HG03354 (cell line): ENCODE measurements around the gene GTF2F2.
"Not testable (repeated sequence)": the region's sequence is repeated elsewhere in the genome, so short reads cannot be mapped to it uniquely, and the experiment has no call there.

Source experiments
- ATAC-seq: cut with Tn5 transposase; IDR thresholded peaks from one replicate; pipeline ENCODE4 v1.9.1; 2021; ENCODE audit warnings: mild to moderate bottlenecking; ENCODE audit not compliant: unreplicated experiment, poor library complexity, severe bottlenecking

GTF2F2 gene

DNA sequence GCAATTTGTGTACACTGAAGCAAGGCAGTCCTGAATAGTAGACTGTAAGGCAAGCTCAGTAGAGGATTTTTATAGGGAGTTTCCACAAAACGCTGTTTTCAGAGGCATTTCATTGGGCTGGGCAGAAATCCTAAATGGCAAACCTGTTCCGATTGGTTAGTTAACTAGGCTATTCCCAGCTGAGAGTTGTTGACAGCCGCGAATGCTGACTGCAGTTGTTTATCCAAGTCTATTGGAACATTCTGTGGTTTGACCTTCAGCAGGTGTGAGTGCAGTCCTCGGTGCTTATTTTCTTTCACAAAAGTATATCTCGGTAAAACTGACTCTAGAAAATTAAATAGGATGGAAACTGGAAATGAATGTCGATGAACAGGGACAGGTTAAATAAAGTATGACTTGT is 175.2 kb downstream of the GTF2F2 start:
- ATAC-seq, result no peak

GRCh38 chr13:45296259-45296658 is 175.9 kb downstream of the GTF2F2 start:
- no peak for ATAC-seq

DNA sequence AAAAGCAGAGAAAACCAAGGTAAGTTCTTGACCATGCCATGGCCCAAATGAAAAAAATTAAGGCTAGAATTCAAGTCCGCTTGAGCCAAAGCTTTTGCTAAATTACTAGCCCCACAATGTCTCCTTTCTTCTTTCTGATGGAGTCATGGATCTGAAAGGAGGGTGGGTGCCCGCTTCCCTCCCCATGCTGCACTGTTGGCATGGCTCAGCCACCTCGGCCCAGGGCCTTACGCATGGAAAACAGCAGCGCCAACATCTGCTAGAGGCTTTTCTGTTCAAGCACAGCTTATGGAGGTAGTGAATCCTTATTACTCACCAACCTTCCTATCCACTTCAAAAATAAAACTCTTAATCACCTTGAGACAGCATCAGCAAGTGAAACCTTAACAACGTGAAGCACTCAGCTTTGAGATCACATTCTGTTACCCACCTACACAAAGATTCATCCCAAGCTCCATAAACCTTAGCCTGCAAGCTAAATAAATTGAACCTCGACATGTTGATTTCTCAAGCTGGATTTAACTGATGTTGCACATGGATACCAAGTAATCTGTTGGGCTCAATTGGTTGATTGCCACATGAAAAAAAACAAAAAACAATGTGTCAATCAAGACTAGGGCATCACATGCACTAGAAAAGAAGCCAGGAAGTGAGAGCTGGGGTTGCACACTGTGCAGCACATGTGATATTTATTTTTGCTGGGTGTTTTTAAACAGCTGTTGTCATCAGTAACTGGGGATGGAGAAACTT is 177.3 kb downstream of the GTF2F2 start:
- no peak for ATAC-seq

DNA sequence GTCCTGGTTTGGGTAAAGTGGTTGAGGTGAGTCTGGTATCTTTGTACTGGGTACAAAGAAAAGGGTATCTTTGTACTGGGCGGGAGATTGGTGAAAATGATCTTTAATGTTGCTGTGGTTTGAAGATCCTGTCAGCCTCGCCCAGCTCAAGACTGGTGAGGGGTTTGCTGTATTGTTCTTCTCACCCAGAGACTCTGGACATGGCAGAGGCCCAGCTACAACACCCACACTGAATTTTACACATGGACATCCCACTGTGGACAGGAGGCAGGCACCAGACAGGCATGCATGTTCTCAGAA is 177.8 kb downstream of the GTF2F2 start:
- ATAC-seq, result no peak

GRCh38 chr13:45298550-45298949 is 178.2 kb downstream of the GTF2F2 start:
- ATAC-seq, result not testable (repeated sequence)

GRCh38 chr13:45299194-45299593 is 178.9 kb downstream of the GTF2F2 start:
- ATAC-seq, result no peak

DNA sequence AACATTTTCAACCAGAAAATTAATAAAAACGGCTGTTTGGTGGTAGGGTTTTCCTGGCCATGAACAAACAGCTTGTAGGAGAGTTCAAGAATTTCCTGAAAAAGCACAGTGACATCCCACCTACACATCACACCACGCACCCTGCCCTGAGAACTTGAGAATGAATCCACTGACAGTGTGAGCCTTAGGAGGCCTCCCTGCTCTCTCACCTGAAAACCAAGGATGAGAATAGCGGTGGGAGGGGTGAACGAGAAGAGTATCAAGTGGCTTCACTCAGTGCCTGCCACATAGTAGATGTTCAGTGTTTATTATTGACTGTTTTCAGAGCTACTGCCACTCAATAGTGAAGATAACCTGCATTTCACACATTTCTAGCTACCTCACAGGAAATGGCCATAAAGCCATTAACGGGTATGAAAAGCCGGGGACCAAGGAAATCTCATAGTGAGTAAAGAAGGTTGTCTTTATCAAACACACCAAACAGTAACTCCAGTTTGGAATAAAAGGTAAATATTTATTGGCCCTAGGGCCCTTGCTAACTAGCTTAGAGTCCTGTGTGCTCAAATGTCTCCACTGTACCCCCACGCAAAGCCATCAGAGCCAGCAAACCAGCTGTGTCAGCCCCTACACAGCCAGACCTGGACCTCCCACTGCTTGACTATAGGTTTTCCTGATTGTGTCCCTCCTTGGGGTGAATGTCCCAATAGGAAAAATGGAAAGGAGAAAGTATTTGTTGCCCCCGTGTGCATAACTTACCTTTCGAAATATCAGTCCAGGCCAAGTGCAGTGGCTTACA is 180.1 kb downstream of the GTF2F2 start:
- ATAC-seq, result no peak

DNA sequence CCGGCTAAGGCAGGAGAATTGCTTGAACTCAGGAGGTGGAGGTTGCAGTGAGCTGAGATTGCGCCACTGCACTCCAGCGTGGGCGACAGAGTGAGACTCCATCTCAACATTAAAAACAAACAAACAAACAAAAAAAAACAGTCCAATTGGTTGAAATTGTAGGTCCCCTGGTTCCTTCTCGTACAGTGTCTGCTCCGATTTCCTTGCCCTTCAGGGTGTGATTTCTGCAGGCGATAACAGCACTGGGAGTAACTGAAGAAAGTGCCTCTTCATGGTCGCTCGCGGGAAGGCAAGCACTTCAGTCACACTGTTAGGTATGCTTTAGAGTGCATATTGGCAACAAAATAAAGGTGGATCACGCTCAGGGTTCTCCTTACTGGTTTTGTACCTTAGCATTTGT is 181.0 kb downstream of the GTF2F2 start:
- ATAC-seq, result no peak

- no peak for ATAC-seq
Observed at GRCh38 chr13:45302507-45302906, 182.2 kb downstream of the GTF2F2 start.

GRCh38 chr13:45303026-45303425 is 182.7 kb downstream of the GTF2F2 start:
- no peak for ATAC-seq

DNA sequence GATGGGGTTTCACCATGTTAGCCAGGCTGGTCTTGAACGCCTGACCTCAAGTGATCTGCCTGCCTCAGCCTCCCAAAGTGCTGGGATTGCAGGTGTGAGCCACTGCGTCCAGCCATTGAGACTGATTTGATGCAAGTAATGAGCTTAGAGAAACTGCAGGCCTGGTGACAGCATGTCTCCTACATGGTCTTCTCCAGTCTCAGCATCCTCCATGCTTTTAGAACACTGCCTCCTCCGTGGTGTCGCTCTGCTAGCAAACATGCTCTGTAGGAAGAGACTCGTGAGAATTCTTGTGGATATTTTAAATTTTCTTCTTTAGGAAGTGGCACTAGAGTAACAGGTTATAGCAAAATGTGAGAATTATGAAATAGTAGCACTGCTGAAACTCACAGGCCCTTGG is 183.6 kb downstream of the GTF2F2 start:
- no peak for ATAC-seq

DNA sequence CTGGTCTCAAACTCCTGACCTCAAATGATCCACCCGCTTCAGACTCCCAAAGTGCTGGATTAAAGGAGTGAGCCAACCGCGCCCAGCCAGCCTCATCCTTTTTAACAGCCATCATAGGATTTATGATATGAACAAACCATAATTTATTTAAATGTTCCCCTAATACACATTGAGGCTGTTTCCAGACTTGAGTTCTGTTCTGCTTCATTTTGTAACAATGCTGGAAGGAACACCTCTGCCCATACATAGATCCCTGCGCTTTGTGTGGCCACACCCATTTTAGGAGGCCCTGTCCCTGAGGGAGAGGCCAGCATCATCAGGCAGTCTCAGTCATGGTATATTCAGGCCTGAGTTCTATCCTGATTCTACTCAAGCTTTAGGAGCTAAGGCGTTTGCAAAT is 184.8 kb downstream of the GTF2F2 start:
- ATAC-seq, result no peak

DNA sequence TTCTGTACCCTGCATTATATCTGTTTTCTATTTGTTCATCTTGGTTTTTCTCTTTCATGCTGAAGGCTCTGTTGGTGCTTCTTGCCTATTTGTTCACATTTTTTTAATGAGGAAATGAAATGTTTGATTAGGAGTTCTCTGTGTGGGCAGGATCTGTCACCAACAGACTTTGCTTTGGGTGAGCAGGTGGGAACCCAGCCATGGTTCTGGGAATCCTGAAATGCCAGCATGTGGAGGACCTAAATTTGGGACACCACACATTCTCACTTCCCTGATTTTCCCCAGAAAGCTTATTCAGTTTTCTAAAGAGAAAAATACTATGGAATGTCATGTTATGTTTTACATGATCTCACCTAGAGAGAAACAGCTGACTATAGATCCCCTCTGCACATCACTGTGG is 186.7 kb downstream of the GTF2F2 start:
- no peak for ATAC-seq

GRCh38 chr13:45310341-45311131 is 190.2 kb downstream of the GTF2F2 start:
- ATAC-seq, result peak; percentile 14

DNA sequence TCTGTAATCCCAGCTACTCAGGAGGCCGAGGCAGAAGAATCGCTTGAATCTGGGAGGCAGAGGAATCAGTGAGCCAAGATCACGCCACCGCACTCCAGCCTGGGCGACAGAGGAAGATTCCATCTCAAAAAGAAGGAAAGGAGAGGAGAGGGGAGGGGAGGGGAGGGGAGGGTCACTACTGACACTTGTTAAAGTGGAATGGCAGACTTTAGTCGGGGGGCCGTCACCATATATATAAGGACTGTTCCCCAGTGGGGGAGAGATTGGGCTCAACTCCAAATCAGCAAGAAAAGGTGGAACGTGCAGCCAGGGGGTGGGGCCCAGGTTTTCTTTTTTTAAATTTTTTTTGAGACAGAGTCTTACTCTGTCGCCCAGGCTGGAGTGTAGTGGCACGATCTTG is 194.5 kb downstream of the GTF2F2 start:
- no peak for ATAC-seq

DNA sequence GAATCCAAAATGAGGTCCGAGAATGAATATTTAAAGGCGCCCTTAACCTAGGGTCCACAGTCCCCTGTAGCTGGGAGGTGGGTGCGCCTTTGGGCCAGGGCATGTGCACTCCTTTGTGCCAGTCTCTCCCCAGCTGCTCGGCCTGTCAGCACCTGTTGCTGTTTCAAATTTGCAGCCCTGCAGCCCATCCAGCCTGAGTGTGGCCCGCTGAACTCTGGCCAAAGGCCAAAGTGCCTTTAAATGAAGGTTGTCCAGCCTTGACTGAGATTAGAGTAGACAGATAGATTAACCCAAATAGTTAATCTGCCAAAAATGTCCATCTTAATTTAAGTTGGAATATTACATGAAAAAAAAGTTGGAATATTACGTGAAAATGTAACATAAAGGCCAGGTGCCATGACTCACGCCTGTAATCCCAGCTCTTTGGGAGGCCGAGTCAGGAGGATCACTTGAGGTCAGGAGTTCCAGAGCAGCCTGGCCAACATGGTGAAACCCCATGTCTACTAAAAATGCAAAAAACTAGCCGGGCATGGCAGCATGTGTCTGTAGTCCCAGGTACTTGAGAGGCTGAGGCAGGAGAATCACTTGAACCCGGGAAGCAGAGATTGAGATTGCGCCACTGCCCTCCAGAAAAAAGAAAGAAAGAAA is 195.3 kb downstream of the GTF2F2 start:
- no peak for ATAC-seq

- ATAC-seq, result no peak
Observed at GRCh38 chr13:45316338-45316737, 196.0 kb downstream of the GTF2F2 start.

DNA sequence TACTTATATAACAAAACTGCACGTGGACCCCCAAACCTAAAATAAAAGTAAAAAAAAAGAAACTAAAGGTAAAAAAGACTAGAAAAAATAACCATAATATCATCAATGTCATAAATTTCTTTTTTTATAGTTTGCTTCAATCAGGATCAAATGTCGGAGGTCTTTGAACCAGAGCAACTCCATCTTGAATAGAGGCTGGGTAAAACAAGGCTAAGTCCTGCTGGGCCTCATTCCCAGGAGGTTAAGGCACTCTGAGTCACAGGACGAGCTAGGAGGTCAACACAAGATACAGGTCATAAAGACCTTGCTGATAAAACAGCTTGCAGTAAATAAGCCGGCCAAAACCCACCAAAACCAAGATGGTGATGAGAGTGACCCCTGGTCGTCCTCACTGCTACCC is 196.7 kb downstream of the GTF2F2 start:
- ATAC-seq, result no peak

- no peak for ATAC-seq
Observed at GRCh38 chr13:45320876-45321629, 200.7 kb downstream of the GTF2F2 start.

DNA sequence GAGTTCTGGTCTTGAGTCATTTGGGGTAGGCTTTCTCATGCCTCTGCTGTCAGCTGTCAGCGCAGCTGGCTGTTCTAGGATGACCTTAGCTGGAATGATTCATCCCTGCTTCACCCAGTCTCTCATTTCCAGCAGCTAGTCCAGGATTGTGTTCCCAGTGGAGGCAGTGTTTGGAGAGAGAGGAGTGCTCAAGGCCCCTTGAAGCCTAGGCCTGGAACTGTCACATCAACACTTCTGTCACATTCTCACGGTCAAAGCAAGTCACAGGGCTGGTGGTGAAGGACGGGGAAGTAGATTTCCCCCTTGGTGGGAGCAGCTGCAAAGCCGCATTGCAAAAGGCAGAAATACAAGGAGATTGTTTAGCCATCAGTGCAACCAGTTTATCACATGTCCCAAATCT is 205.5 kb downstream of the GTF2F2 start:
- no peak for ATAC-seq
